SU-DHL-6 (cell line): ENCODE results near the gene PDE9A.
A peak's percentile ranks its signal among the peaks of the same experiment; 100 is the strongest.

ENCODE experiments used
- H2AFZ ChIP-seq: fragments of 200-600 bp; sonication (generic); 2 replicates; pipeline ENCODE4 v1.6.1; 2014; ENCODE audit warnings: low read depth, mild to moderate bottlenecking, moderate library complexity, mixed read lengths, antibody characterized with exemption, low read length; ENCODE audit not compliant: severe bottlenecking
- H3F3A ChIP-seq: fragments of 200-600 bp; shearing (Covaris generic); 2 replicates; pipeline ENCODE4 v1.6.0; 2016; ENCODE audit warnings: antibody characterized with exemption, mild to moderate bottlenecking; ENCODE audit not compliant: insufficient read depth
- H3K27ac ChIP-seq: fragments of 200-600 bp; sonication (generic); 2 replicates; pipeline ENCODE4 v1.5.1; 2016; ENCODE audit warnings: low read depth, mild to moderate bottlenecking, low read length, moderate library complexity, mixed read lengths
- H3K27me3 ChIP-seq: fragments of 200-600 bp; sonication (generic), shearing (Covaris generic); 2 replicates; pipeline ENCODE4 v1.6.0; 2014; ENCODE audit warnings: mild to moderate bottlenecking, low read length
- H3K36me3 ChIP-seq: fragments of 200-600 bp; sonication (generic); 2 replicates; pipeline ENCODE4 v1.6.1; 2014; ENCODE audit warnings: mild to moderate bottlenecking, low read length, mixed read lengths
- H3K4me2 ChIP-seq: fragments of 300-600, 200-600 bp; shearing (Covaris generic), sonication (generic); 2 replicates; pipeline ENCODE4 v1.6.0; 2014; ENCODE audit warnings: low read length, low read depth, mild to moderate bottlenecking; ENCODE audit not compliant: poor library complexity, severe bottlenecking
- H3K4me3 ChIP-seq: fragments of 200-600 bp; sonication (generic); 2 replicates; pipeline ENCODE4 v1.5.1; 2014; ENCODE audit warnings: antibody characterized with exemption, low read length, mild to moderate bottlenecking, mixed read lengths; ENCODE audit not compliant: insufficient read depth, poor library complexity, severe bottlenecking
- H3K79me2 ChIP-seq: fragments of 200-600 bp; sonication (generic); 2 replicates; pipeline ENCODE4 v1.6.1; 2014; ENCODE audit warnings: mild to moderate bottlenecking, low read length, moderate library complexity; ENCODE audit not compliant: insufficient read depth
- H3K9ac ChIP-seq: fragments of 200-600 bp; sonication (generic); 2 replicates; pipeline ENCODE4 v1.7.0; 2014; ENCODE audit warnings: mild to moderate bottlenecking, low read length
- H3K9me2 ChIP-seq: fragments of 200-600 bp; sonication (generic); replicated peaks from 2 replicates; pipeline ENCODE4 v1.6.1; 2014; ENCODE audit warnings: low read length; ENCODE audit not compliant: insufficient read depth
- H3K9me3 ChIP-seq: fragments of 200-600 bp; sonication (generic); 2 replicates; pipeline ENCODE4 v1.6.1; 2014; ENCODE audit warnings: low read length, mixed read lengths; ENCODE audit not compliant: insufficient read depth
- H4K20me1 ChIP-seq: fragments of 200-600 bp; sonication (generic); 2 replicates; pipeline ENCODE4 v1.6.1; 2014; ENCODE audit warnings: low read depth, mild to moderate bottlenecking, antibody characterized with exemption, low read length, moderate library complexity, mixed read lengths
- EZH2phosphoT487 ChIP-seq: fragments of 200-600 bp; sonication (generic), shearing (Covaris generic); conservative IDR thresholded peaks from 2 replicates; pipeline ENCODE4 v1.6.1; 2018; ENCODE audit warnings: mild to moderate bottlenecking, antibody characterized with exemption, low read length, moderate library complexity, mixed read lengths
- TF ChIP-seq, protein P1 (sequence below): fragments of 200-600 bp; sonication (generic); IDR thresholded peaks from one replicate; pipeline ENCODE4 v1.5.1; 2017; ENCODE audit warnings: antibody characterized with exemption, mild to moderate bottlenecking, low read length, moderate library complexity; ENCODE audit not compliant: insufficient read depth, poor library complexity, severe bottlenecking

The PDE9A gene

GRCh38 chr21:42656872-42657271, 3.5 kb downstream of the PDE9A start:
- no peaks in the 10 kb centered on the region for H3K9me3 ChIP-seq
- H3K4me2 ChIP-seq, result peak overlapping the region; percentile 71
- no peak for TF ChIP-seq EZH2phosphoT487
- TF ChIP-seq, protein P1, sequence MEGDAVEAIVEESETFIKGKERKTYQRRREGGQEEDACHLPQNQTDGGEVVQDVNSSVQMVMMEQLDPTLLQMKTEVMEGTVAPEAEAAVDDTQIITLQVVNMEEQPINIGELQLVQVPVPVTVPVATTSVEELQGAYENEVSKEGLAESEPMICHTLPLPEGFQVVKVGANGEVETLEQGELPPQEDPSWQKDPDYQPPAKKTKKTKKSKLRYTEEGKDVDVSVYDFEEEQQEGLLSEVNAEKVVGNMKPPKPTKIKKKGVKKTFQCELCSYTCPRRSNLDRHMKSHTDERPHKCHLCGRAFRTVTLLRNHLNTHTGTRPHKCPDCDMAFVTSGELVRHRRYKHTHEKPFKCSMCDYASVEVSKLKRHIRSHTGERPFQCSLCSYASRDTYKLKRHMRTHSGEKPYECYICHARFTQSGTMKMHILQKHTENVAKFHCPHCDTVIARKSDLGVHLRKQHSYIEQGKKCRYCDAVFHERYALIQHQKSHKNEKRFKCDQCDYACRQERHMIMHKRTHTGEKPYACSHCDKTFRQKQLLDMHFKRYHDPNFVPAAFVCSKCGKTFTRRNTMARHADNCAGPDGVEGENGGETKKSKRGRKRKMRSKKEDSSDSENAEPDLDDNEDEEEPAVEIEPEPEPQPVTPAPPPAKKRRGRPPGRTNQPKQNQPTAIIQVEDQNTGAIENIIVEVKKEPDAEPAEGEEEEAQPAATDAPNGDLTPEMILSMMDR, result no peak
- no peaks in the 10 kb centered on the region for H3K27me3 ChIP-seq
- no peak overlapping the region; the same call in 1 of the 2 replicates for H3K9ac ChIP-seq
- H3K36me3 ChIP-seq, result no peaks in the 10 kb centered on the region
- no peak overlapping the region for H3K4me3 ChIP-seq
- H3F3A ChIP-seq, result peaks cover 32% of the 10 kb centered on the region
- H3K9me2 ChIP-seq, result no peaks in the 10 kb centered on the region
- no peaks in the 10 kb centered on the region for H4K20me1 ChIP-seq
- peaks cover 10% of the 10 kb centered on the region for H3K79me2 ChIP-seq
- peak overlapping the region; percentile 95 for H3K27ac ChIP-seq
- H2AFZ ChIP-seq, result no peak overlapping the region

GRCh38 chr21:42657676-42658319, 4.4 kb downstream of the PDE9A start:
- H3K9me3 ChIP-seq, result no peaks in the 10 kb centered on the region
- no peaks in the 10 kb centered on the region for H4K20me1 ChIP-seq
- no peaks in the 10 kb centered on the region for H3K36me3 ChIP-seq
- peak overlapping the region; percentile 71 for H3K4me2 ChIP-seq
- peak overlapping the region; percentile 95 for H3K27ac ChIP-seq
- peak overlapping the region; percentile 66 for H3K9ac ChIP-seq
- no peaks in the 10 kb centered on the region for H3K9me2 ChIP-seq
- peak overlapping the region; percentile 50 for H3K4me3 ChIP-seq
- TF ChIP-seq, protein P1, result no peak
- no peak for TF ChIP-seq EZH2phosphoT487
- H2AFZ ChIP-seq, result no peak overlapping the region
- H3K27me3 ChIP-seq, result no peaks in the 10 kb centered on the region
- peaks cover 34% of the 10 kb centered on the region for H3F3A ChIP-seq
- H3K79me2 ChIP-seq, result peaks cover 10% of the 10 kb centered on the region

GRCh38 chr21:42658320-42659105, 5.1 kb downstream of the PDE9A start:
- peak overlapping the region; percentile 66 for H3K9ac ChIP-seq
- H4K20me1 ChIP-seq, result no peaks in the 10 kb centered on the region
- H2AFZ ChIP-seq, result no peak overlapping the region
- no peaks in the 10 kb centered on the region for H3K27me3 ChIP-seq
- no peak for TF ChIP-seq EZH2phosphoT487
- TF ChIP-seq, protein P1, result no peak
- H3K27ac ChIP-seq, result peak overlapping the region; percentile 95
- H3F3A ChIP-seq, result peaks cover 34% of the 10 kb centered on the region
- peak overlapping the region; percentile 71 for H3K4me2 ChIP-seq
- H3K4me3 ChIP-seq, result peak overlapping the region; percentile 50
- no peaks in the 10 kb centered on the region for H3K9me2 ChIP-seq
- H3K9me3 ChIP-seq, result no peaks in the 10 kb centered on the region
- peaks cover 10% of the 10 kb centered on the region for H3K79me2 ChIP-seq
- H3K36me3 ChIP-seq, result no peaks in the 10 kb centered on the region
